HEK293 (cell line): ENCODE results near the gene FMO1.

ENCODE experiments used
- CTCF ChIA-PET: fragments of 350-600 bp; formaldehyde crosslinking; extraction: SDS; loops from one replicate; lab custom pipeline; 2021; ENCODE audit warnings: antibody characterized with exemption; lab: Yijun Ruan, JAX
- POLR2A ChIA-PET: fragments of 300-600 bp; formaldehyde crosslinking; extraction: SDS; loops from one replicate; lab custom pipeline; 2020; ENCODE audit warnings: antibody characterized with exemption, inconsistent platforms; lab: Yijun Ruan, JAX
- H3K27ac ChIP-seq: fragments of 200-500 bp; sonication (Bioruptor generic); 2 replicates; pipeline ENCODE4 v1.5.1; 2014; ENCODE audit warnings: low read depth, low read length, control low read depth, inconsistent platforms; ENCODE audit errors: extremely low read depth
- H3K36me3 ChIP-seq, 2 experiments: fragments of 200-500 bp in 1 of 2; sonication (Bioruptor generic) in 1 of 2; 1 replicate in 1 of 2; 2 replicates in 1 of 2; pipeline ENCODE4 v1.5.1; 2014 to 2017; ENCODE audit warnings: inconsistent platforms in 2 of 2, low read length in 2 of 2; ENCODE audit not compliant: control insufficient read depth in 2 of 2, insufficient read depth in 1 of 2
- H3K4me1 ChIP-seq: fragments of 200-500 bp; sonication (Bioruptor generic); 2 replicates; pipeline ENCODE4 v1.5.1; 2014; ENCODE audit warnings: mild to moderate bottlenecking, low read length, inconsistent platforms; ENCODE audit not compliant: control insufficient read depth, insufficient read depth
- H3K4me3 ChIP-seq: 2 replicates; pipeline ENCODE4 v1.5.1; 2011; ENCODE audit warnings: low read depth, mild to moderate bottlenecking, control low read depth, low read length, moderate library complexity
- H3K9me3 ChIP-seq: fragments of 200-500 bp; sonication (Bioruptor generic); 2 replicates; pipeline ENCODE4 v1.5.1; 2014; ENCODE audit warnings: low read depth, low read length, inconsistent platforms; ENCODE audit not compliant: control insufficient read depth, insufficient read depth
- HOXA7 ChIP-seq: sonication (generic); formaldehyde crosslinking; IDR thresholded peaks from 2 replicates; pipeline ENCODE4 v1.8.1; 2022; ENCODE audit warnings: missing genetic modification reagents, borderline replicate concordance
- KLF7 ChIP-seq: fragments of 450-650 bp; formaldehyde crosslinking; IDR thresholded peaks from 2 replicates; pipeline ENCODE4 v1.5.1; 2016; ENCODE audit warnings: missing biosample characterization, missing genetic modification characterization, borderline replicate concordance
- KLF8 ChIP-seq: fragments of 450-650 bp; formaldehyde crosslinking; IDR thresholded peaks from 2 replicates; pipeline ENCODE4 v1.5.1; 2016; ENCODE audit warnings: missing biosample characterization, missing genetic modification characterization
- RBAK ChIP-seq: fragments of 450-650 bp; formaldehyde crosslinking; IDR thresholded peaks from 2 replicates; pipeline ENCODE4 v1.5.1; 2016; ENCODE audit warnings: missing biosample characterization, missing genetic modification characterization
- SP3 ChIP-seq: fragments of 450-650 bp; formaldehyde crosslinking; IDR thresholded peaks from 2 replicates; pipeline ENCODE4 v1.5.1; 2016; ENCODE audit warnings: missing biosample characterization, missing genetic modification characterization
- ZBTB7A ChIP-seq: fragments of 450-650 bp; formaldehyde crosslinking; IDR thresholded peaks from 2 replicates; pipeline ENCODE4 v1.5.1; 2016; ENCODE audit warnings: low read depth, missing biosample characterization, missing genetic modification characterization
- ZFP69B ChIP-seq: fragments of 450-650 bp; formaldehyde crosslinking; IDR thresholded peaks from 2 replicates; pipeline ENCODE4 v1.5.1; 2016; ENCODE audit warnings: missing biosample characterization, missing genetic modification characterization
- ZNF112 ChIP-seq: fragments of 450-650 bp; formaldehyde crosslinking; IDR thresholded peaks from 2 replicates; pipeline ENCODE4 v1.5.0; 2017; ENCODE audit warnings: missing biosample characterization, missing genetic modification characterization
- ZNF155 ChIP-seq: fragments of 450-650 bp; formaldehyde crosslinking; IDR thresholded peaks from 2 replicates; pipeline ENCODE4 v1.5.1; 2016; ENCODE audit warnings: missing biosample characterization, missing genetic modification characterization
- ZNF202 ChIP-seq: fragments of 450-650 bp; formaldehyde crosslinking; IDR thresholded peaks from 2 replicates; pipeline ENCODE4 v1.5.1; 2016; ENCODE audit warnings: missing biosample characterization, missing genetic modification characterization, borderline replicate concordance
- ZNF266 ChIP-seq: fragments of 450-650 bp; formaldehyde crosslinking; IDR thresholded peaks from 2 replicates; pipeline ENCODE4 v1.5.1; 2016; ENCODE audit warnings: missing biosample characterization, missing genetic modification characterization, low read depth
- ZNF335 ChIP-seq: fragments of 450-650 bp; formaldehyde crosslinking; conservative IDR thresholded peaks from 2 replicates; pipeline ENCODE4 v1.5.1; 2016; ENCODE audit warnings: missing biosample characterization, missing genetic modification characterization
- ZNF621 ChIP-seq: fragments of 450-650 bp; formaldehyde crosslinking; IDR thresholded peaks from 2 replicates; pipeline ENCODE4 v1.5.1; 2017; ENCODE audit warnings: missing biosample characterization, missing genetic modification characterization
- ZNF660 ChIP-seq: fragments of 450-650 bp; IDR thresholded peaks from 2 replicates; pipeline ENCODE4 v1.5.1; 2018; ENCODE audit warnings: missing biosample characterization, mild to moderate bottlenecking, missing genetic modification characterization
- ZNF776 ChIP-seq: fragments of 450-650 bp; formaldehyde crosslinking; IDR thresholded peaks from 2 replicates; pipeline ENCODE4 v1.5.0; 2017; ENCODE audit warnings: missing biosample characterization, missing genetic modification characterization, borderline replicate concordance
- ZNF792 ChIP-seq: fragments of 450-650 bp; formaldehyde crosslinking; IDR thresholded peaks from 2 replicates; pipeline ENCODE4 v1.5.1; 2016; ENCODE audit warnings: missing biosample characterization, missing genetic modification characterization
- TF ChIP-seq, protein P1 (sequence below): fragments of 450-650 bp; formaldehyde crosslinking; IDR thresholded peaks from 2 replicates; pipeline ENCODE4 v1.5.1; 2016; ENCODE audit warnings: missing biosample characterization, missing genetic modification characterization
- TF ChIP-seq, protein P2 (sequence below): fragments of 450-650 bp; formaldehyde crosslinking; IDR thresholded peaks from 2 replicates; pipeline ENCODE4 v1.5.1; 2017; ENCODE audit warnings: missing biosample characterization, missing genetic modification characterization
- TF ChIP-seq, protein P3 (sequence below): fragments of 450-650 bp; formaldehyde crosslinking; IDR thresholded peaks from 2 replicates; pipeline ENCODE4 v1.5.1; 2016; ENCODE audit warnings: missing biosample characterization, missing genetic modification characterization
- TF ChIP-seq, protein P4 (sequence below): fragments of 450-650 bp; formaldehyde crosslinking; IDR thresholded peaks from 2 replicates; pipeline ENCODE4 v1.5.1; 2016; ENCODE audit warnings: missing biosample characterization, missing genetic modification characterization
- TF ChIP-seq, protein P5 (sequence below): fragments of 450-650 bp; formaldehyde crosslinking; IDR thresholded peaks from 2 replicates; pipeline ENCODE4 v1.5.1; 2016; ENCODE audit warnings: missing biosample characterization, missing genetic modification characterization
- TF ChIP-seq, protein P6 (sequence below): fragments of 450-650 bp; formaldehyde crosslinking; IDR thresholded peaks from 2 replicates; pipeline ENCODE4 v1.5.1; 2016; ENCODE audit warnings: missing biosample characterization, missing genetic modification characterization

The FMO1 gene

DNA sequence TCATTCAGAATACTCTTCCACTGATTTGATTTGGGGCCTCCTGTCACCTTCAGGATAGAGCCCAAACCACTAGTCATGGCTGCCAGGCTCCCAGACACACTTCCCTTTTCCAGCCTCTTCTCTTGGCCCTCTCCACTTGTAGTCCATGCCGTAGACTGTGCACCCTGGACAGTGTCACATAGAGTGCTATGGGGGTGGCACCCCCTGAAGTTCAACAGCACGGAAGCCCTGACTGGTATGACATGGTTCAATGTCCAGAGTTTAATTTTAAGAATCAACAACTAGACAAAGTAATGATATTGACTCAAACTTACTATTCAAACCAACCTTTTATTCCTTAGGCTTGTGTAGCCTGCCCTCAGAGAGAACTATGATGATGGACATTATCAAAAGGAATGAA, 40.9 kb upstream of the FMO1 start:
- Histone ChIP-seq H3K9me3 (no peaks in the 10 kb centered on the region), H3K4me1 (no peaks in the 10 kb centered on the region), H3K27ac (no peak overlapping the region)
- ChIA-PET CTCF (interaction anchor here (0.6 to 0.7 kb wide), 2 partner anchors 14 to 37 kb away, joined by 3 read pairs; no protein-coding TSS in a partner anchor), POLR2A (no interaction called here)
- TF ChIP-seq ZNF112 (tag by site-specific recombination) (no peak), RBAK (tag by site-specific recombination) (no peak), ZNF660 (tag by site-specific recombination) (no peak), ZNF776 (tag by site-specific recombination) (no peak), HOXA7 (CRISPR knock-in tag) (no peak), ZNF155 (tag by site-specific recombination) (no peak), ZNF266 (tag by site-specific recombination) (no peak), ZNF792 (tag by site-specific recombination) (no peak), ZNF202 (tag by site-specific recombination) (no peak)
- TF ChIP-seq, protein P1, sequence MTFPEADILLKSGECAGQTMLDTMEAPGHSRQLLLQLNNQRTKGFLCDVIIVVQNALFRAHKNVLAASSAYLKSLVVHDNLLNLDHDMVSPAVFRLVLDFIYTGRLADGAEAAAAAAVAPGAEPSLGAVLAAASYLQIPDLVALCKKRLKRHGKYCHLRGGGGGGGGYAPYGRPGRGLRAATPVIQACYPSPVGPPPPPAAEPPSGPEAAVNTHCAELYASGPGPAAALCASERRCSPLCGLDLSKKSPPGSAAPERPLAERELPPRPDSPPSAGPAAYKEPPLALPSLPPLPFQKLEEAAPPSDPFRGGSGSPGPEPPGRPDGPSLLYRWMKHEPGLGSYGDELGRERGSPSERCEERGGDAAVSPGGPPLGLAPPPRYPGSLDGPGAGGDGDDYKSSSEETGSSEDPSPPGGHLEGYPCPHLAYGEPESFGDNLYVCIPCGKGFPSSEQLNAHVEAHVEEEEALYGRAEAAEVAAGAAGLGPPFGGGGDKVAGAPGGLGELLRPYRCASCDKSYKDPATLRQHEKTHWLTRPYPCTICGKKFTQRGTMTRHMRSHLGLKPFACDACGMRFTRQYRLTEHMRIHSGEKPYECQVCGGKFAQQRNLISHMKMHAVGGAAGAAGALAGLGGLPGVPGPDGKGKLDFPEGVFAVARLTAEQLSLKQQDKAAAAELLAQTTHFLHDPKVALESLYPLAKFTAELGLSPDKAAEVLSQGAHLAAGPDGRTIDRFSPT: no peak
- TF ChIP-seq, all 188 proteins: peak for 0
- no peak overlapping the region for H3K4me3 ChIP-seq
- H3K36me3 ChIP-seq: no peaks in the 10 kb centered on the region

DNA sequence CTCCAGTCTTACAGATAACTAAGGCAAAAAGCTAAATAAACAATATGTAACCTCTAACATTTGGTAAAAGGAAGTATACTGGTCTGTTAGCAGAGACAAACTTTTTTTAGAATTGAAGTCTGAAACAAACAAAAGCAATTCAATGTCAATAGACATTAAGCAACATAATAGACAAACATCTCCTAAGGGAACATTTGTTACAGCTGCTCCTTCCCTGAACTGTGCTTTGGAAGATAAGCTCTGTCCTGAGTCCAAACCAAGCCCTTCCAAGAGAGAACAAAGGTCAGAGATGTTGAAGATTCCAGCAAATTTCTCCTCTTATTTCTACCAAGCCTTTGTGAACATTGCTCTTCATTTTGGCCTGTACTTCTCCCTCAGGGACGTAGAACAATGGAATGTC, 37.9 kb upstream of the FMO1 start:
- Histone ChIP-seq H3K27ac (no peak overlapping the region), H3K4me1 (no peaks in the 10 kb centered on the region), H3K36me3 (no peaks in the 10 kb centered on the region), H3K4me3 (no peak overlapping the region), H3K9me3 (no peaks in the 10 kb centered on the region)
- ChIA-PET CTCF (interaction anchor here (3.3 kb wide), 1 partner anchor 16 kb away, joined by 16 read pairs; no protein-coding TSS in a partner anchor), POLR2A (no interaction called here)
- TF ChIP-seq KLF7 (tag by site-specific recombination) (no peak), ZBTB7A (tag by site-specific recombination) (no peak), ZNF335 (no peak), ZFP69B (tag by site-specific recombination) (no peak), ZNF621 (tag by site-specific recombination) (no peak), KLF8 (tag by site-specific recombination) (no peak), SP3 (tag by site-specific recombination) (no peak)
- TF ChIP-seq, protein P2, sequence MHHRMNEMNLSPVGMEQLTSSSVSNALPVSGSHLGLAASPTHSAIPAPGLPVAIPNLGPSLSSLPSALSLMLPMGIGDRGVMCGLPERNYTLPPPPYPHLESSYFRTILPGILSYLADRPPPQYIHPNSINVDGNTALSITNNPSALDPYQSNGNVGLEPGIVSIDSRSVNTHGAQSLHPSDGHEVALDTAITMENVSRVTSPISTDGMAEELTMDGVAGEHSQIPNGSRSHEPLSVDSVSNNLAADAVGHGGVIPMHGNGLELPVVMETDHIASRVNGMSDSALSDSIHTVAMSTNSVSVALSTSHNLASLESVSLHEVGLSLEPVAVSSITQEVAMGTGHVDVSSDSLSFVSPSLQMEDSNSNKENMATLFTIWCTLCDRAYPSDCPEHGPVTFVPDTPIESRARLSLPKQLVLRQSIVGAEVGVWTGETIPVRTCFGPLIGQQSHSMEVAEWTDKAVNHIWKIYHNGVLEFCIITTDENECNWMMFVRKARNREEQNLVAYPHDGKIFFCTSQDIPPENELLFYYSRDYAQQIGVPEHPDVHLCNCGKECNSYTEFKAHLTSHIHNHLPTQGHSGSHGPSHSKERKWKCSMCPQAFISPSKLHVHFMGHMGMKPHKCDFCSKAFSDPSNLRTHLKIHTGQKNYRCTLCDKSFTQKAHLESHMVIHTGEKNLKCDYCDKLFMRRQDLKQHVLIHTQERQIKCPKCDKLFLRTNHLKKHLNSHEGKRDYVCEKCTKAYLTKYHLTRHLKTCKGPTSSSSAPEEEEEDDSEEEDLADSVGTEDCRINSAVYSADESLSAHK (tag by site-specific recombination): no peak
- TF ChIP-seq, protein P3, sequence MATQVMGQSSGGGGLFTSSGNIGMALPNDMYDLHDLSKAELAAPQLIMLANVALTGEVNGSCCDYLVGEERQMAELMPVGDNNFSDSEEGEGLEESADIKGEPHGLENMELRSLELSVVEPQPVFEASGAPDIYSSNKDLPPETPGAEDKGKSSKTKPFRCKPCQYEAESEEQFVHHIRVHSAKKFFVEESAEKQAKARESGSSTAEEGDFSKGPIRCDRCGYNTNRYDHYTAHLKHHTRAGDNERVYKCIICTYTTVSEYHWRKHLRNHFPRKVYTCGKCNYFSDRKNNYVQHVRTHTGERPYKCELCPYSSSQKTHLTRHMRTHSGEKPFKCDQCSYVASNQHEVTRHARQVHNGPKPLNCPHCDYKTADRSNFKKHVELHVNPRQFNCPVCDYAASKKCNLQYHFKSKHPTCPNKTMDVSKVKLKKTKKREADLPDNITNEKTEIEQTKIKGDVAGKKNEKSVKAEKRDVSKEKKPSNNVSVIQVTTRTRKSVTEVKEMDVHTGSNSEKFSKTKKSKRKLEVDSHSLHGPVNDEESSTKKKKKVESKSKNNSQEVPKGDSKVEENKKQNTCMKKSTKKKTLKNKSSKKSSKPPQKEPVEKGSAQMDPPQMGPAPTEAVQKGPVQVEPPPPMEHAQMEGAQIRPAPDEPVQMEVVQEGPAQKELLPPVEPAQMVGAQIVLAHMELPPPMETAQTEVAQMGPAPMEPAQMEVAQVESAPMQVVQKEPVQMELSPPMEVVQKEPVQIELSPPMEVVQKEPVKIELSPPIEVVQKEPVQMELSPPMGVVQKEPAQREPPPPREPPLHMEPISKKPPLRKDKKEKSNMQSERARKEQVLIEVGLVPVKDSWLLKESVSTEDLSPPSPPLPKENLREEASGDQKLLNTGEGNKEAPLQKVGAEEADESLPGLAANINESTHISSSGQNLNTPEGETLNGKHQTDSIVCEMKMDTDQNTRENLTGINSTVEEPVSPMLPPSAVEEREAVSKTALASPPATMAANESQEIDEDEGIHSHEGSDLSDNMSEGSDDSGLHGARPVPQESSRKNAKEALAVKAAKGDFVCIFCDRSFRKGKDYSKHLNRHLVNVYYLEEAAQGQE: no peak
- TF ChIP-seq, protein P4, sequence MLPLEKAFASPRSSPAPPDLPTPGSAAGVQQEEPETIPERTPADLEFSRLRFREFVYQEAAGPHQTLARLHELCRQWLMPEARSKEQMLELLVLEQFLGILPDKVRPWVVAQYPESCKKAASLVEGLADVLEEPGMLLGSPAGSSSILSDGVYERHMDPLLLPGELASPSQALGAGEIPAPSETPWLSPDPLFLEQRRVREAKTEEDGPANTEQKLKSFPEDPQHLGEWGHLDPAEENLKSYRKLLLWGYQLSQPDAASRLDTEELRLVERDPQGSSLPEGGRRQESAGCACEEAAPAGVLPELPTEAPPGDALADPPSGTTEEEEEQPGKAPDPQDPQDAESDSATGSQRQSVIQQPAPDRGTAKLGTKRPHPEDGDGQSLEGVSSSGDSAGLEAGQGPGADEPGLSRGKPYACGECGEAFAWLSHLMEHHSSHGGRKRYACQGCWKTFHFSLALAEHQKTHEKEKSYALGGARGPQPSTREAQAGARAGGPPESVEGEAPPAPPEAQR (tag by site-specific recombination): no peak
- TF ChIP-seq, protein P5, sequence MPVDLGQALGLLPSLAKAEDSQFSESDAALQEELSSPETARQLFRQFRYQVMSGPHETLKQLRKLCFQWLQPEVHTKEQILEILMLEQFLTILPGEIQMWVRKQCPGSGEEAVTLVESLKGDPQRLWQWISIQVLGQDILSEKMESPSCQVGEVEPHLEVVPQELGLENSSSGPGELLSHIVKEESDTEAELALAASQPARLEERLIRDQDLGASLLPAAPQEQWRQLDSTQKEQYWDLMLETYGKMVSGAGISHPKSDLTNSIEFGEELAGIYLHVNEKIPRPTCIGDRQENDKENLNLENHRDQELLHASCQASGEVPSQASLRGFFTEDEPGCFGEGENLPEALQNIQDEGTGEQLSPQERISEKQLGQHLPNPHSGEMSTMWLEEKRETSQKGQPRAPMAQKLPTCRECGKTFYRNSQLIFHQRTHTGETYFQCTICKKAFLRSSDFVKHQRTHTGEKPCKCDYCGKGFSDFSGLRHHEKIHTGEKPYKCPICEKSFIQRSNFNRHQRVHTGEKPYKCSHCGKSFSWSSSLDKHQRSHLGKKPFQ: no peak
- TF ChIP-seq, protein P6, sequence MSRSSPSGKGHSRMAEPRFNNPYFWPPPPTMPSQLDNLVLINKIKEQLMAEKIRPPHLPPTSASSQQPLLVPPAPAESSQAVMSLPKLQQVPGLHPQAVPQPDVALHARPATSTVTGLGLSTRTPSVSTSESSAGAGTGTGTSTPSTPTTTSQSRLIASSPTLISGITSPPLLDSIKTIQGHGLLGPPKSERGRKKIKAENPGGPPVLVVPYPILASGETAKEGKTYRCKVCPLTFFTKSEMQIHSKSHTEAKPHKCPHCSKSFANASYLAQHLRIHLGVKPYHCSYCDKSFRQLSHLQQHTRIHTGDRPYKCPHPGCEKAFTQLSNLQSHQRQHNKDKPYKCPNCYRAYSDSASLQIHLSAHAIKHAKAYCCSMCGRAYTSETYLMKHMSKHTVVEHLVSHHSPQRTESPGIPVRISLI (tag by site-specific recombination): no peak
